HUES6 (cell line): Measurements from ENCODE around the gene TRAPPC10.

Source experiments
- H3K27ac ChIP-seq: 2 replicates; pipeline ENCODE4 v1.7.0; 2013; ENCODE audit warnings: low read depth, mild to moderate bottlenecking, low read length, inconsistent platforms
- H3K27me3 ChIP-seq: 2 replicates; pipeline ENCODE4 v1.6.1; 2013; ENCODE audit warnings: low read length; ENCODE audit not compliant: control insufficient read depth, insufficient read depth
- H3K36me3 ChIP-seq: 2 replicates; pipeline ENCODE4 v1.6.1; 2013; ENCODE audit warnings: low read length; ENCODE audit not compliant: control insufficient read depth, insufficient read depth
- H3K4me1 ChIP-seq: 2 replicates; pipeline ENCODE4 v1.6.1; 2013; ENCODE audit warnings: low read length; ENCODE audit not compliant: control insufficient read depth, insufficient read depth
- H3K4me3 ChIP-seq: 2 replicates; pipeline ENCODE4 v1.5.1; 2013; ENCODE audit warnings: low read depth, low read length
- H3K9ac ChIP-seq: one replicate; pipeline ENCODE4 v1.6.1; 2013; ENCODE audit warnings: mild to moderate bottlenecking, low read length
- H3K9me3 ChIP-seq: 2 replicates; pipeline ENCODE4 v1.6.1; 2013; ENCODE audit warnings: low read depth, low read length; ENCODE audit not compliant: control insufficient read depth, insufficient read depth

TRAPPC10 gene

DNA sequence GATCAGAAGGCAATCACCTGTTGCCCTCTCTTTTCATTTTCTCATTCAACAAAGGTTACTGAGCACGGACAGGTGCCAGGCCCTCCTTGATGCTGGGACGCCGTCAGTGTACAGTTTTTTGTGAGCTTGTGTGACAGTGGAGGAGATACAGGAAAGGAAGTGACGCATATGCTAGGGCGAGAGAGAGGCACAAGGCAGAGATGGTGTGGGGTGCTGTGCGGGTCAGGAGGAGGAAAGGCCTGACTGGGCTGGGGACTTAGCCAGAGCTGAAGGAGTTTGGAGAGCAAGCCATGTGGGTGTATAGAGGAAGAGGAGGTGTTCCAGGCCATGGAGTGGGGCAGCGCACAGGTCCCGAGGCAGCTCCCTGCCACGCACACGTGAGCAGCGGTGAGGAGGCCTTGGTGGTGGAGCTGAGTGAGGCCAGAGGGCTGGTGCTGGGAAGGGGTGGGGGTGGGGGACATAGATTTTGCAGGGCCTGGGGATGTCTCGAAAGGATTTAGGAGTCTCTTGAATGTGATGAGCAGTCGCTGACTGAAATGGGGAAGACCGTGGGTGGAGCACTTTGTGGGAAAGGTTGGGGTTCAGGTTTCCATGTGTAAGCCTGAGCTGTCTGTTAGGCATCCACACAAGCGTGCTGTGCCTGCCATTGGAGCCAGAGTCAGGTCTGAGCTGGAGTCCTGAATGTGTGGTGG, 46.0 kb downstream of the TRAPPC10 start:
- Histone ChIP-seq H3K4me1 (no peaks in the 10 kb centered on the region), H3K9ac (no peak overlapping the region), H3K27me3 (no peaks in the 10 kb centered on the region), H3K4me3 (no peak overlapping the region), H3K27ac (no peak overlapping the region), H3K36me3 (peaks cover 63% of the 10 kb centered on the region), H3K9me3 (no peaks in the 10 kb centered on the region)

DNA sequence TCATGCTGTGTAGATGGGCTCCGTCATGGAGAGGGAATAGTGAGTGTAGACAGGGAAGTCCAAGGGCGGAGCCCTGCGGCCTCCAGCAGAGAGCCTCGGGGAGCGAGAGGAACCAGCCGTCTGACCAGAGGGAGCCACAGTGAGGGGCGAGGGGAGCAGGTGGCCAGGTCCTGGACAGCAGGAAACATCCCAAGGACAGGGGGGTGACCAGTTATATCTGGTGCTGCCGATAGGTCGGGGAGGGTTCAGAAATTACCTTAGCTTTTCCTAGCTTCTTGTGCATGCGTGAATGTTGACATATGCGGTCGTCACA, 46.5 kb downstream of the TRAPPC10 start:
- H3K4me3 ChIP-seq: no peak overlapping the region
- no peak overlapping the region for H3K9ac ChIP-seq
- H3K27me3 ChIP-seq: no peaks in the 10 kb centered on the region
- no peaks in the 10 kb centered on the region for H3K4me1 ChIP-seq
- no peak overlapping the region for H3K27ac ChIP-seq
- H3K36me3 ChIP-seq: peaks cover 63% of the 10 kb centered on the region
- H3K9me3 ChIP-seq: no peaks in the 10 kb centered on the region

DNA sequence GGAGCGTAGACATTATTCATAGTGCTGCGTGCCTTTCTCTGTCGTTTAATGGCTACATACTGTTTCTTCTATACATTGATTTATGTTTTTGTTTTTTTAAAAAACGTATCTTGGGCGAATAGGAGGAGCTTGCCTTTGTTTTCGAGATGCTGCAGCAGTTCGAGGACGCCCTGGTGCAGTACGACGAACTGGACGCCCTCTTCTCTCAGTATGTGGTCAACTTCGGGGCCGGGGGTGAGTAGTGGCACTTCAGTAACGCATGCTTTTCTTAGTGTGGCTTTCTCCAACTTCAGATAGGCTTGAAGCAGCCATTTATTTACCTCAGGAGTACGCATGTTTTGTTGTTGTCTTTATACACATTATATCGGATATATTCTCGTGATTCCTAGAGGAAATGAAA, 46.9 kb downstream of the TRAPPC10 start:
- Histone ChIP-seq H3K9ac (no peak overlapping the region), H3K27ac (no peak overlapping the region), H3K9me3 (no peaks in the 10 kb centered on the region), H3K4me3 (no peak overlapping the region), H3K27me3 (no peaks in the 10 kb centered on the region), H3K4me1 (no peaks in the 10 kb centered on the region), H3K36me3 (peaks cover 66% of the 10 kb centered on the region)

DNA sequence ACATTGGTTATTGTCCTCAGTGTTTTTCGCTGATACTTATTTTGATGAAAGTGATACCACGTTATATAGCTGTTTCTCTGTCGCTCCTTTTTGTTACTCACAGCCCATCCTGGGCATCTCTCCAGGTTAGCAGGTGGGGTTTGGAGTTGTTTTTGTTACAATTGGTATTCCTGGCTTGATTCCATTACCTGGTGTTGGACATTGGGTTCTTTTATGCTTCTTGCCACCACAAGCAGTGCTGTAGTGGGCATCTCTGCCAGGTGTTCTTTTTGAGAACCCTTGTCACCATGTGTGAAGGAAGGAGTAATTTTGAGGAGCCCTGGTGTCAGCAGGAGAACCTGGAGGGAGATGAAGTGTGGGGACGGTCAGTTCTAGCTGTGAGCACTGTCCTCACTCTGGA, 47.6 kb downstream of the TRAPPC10 start:
- Histone ChIP-seq H3K9ac (no peak overlapping the region), H3K4me1 (no peaks in the 10 kb centered on the region), H3K36me3 (peaks cover 71% of the 10 kb centered on the region)

GRCh38 chr21:44062380-44062779, 50.3 kb downstream of the TRAPPC10 start:
- H3K27ac ChIP-seq: no peak overlapping the region
- H3K27me3 ChIP-seq: no peaks in the 10 kb centered on the region
- no peak overlapping the region for H3K9ac ChIP-seq
- H3K4me3 ChIP-seq: no peak overlapping the region
- no peaks in the 10 kb centered on the region for H3K9me3 ChIP-seq
- no peaks in the 10 kb centered on the region for H3K4me1 ChIP-seq
- peaks cover 73% of the 10 kb centered on the region for H3K36me3 ChIP-seq

More for the DNA sequence above, 47.6 kb downstream of the TRAPPC10 start:
- Histone ChIP-seq H3K27ac (no peak overlapping the region), H3K9me3 (no peaks in the 10 kb centered on the region), H3K27me3 (no peaks in the 10 kb centered on the region), H3K4me3 (no peak overlapping the region)

DNA sequence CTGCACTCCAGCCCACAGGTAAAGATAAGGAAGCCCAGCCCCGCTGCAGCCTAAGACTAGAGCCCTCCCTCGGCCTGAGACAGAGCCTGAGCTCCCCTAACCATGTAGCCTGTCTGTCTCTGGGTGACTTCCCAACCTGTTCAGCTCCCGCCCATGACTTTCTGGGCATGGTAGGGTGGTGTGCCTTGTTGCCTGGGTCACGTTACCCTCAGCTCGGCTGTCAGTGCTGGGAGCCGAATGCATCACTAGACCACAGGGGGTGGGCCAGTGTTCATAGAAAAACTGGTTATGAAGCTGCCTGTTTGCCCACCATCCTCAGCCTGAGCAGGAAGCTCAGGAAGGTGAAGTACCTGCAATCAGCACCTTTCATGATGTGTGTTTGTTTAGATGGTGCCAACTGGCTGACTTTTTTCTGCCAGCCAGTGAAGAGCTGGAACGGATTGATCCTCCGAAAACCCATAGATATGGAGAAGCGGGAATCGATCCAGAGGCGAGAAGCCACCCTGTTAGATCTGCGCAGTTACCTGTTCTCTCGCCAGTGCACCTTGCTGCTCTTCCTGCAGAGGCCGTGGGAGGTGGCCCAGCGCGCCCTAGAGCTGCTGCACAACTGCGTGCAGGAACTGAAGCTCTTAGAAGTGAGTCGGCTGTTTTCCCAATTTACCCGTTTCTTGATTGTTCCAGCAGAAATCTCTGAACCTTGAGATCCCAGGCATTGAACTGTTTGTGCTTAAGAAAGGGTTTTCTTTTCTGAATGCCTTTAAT, 51.2 kb downstream of the TRAPPC10 start:
- Histone ChIP-seq H3K27me3 (no peaks in the 10 kb centered on the region), H3K9me3 (no peaks in the 10 kb centered on the region), H3K4me3 (no peak overlapping the region), H3K27ac (no peak overlapping the region; the same call in 1 of the 2 replicates), H3K9ac (no peak overlapping the region), H3K4me1 (no peaks in the 10 kb centered on the region), H3K36me3 (peaks cover 72% of the 10 kb centered on the region)

DNA sequence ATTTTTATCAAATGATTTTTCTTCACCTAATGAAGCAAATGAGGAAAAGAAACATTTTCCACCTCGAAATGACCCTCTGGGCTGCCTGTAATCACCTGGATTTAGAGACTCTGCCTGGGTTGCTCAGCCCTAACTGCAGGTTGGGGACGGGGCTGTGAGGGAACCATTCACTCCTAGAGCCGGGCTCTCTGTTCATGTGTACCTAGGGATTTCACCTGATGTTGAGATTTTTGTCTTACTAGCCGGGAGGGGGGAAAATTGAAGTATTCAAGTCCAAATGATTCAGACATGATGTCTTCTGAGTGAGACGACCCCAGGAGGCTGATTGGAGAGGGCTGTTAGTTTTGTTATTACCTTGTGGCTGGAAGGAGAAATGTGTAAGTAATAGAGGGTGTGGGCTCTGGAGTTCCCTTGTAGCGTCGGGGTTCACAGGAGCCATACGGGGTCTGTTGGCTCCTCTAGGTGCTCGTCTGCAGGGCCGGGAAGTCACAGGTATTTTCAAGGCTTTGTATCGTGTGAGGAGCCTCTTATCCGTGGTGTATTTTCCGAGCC, 52.8 kb downstream of the TRAPPC10 start:
- Histone ChIP-seq H3K9me3 (no peaks in the 10 kb centered on the region), H3K27me3 (no peaks in the 10 kb centered on the region), H3K4me1 (no peaks in the 10 kb centered on the region), H3K4me3 (no peak overlapping the region), H3K27ac (no peak overlapping the region), H3K9ac (no peak overlapping the region), H3K36me3 (peaks cover 67% of the 10 kb centered on the region)

DNA sequence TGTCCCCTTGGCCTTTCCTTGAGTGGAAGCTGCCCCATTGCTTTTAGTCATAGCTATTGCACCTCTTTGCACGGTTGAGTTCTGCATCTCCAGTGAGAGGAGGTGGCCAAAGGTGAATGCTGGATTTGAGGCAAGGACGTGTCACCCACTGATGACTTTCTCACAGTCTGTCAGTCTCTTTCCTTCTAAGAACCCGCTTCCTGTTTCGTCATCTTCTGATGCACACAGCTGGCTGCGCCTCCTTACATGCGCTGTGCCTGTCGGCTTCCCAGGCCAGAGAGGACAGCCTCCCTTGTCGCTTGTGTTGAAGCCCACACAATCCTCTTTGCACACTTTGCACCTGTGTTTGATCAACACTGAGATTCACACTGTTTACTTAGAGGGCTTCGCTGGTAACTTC, 53.3 kb downstream of the TRAPPC10 start:
- H3K27me3 ChIP-seq: no peaks in the 10 kb centered on the region
- no peak overlapping the region for H3K4me3 ChIP-seq
- H3K9ac ChIP-seq: no peak overlapping the region
- H3K9me3 ChIP-seq: no peaks in the 10 kb centered on the region
- H3K36me3 ChIP-seq: peaks cover 69% of the 10 kb centered on the region
- no peak overlapping the region for H3K27ac ChIP-seq
- H3K4me1 ChIP-seq: no peaks in the 10 kb centered on the region

- Histone ChIP-seq H3K4me3 (no peak overlapping the region), H3K36me3 (peaks cover 73% of the 10 kb centered on the region), H3K27ac (no peak overlapping the region), H3K27me3 (no peaks in the 10 kb centered on the region), H3K4me1 (no peaks in the 10 kb centered on the region), H3K9me3 (no peaks in the 10 kb centered on the region), H3K9ac (no peak overlapping the region)
Observed at GRCh38 chr21:44066116-44066515, 54.0 kb downstream of the TRAPPC10 start.

- Histone ChIP-seq H3K27ac (no peak overlapping the region), H3K27me3 (no peaks in the 10 kb centered on the region), H3K36me3 (peaks cover 74% of the 10 kb centered on the region), H3K9ac (no peak overlapping the region), H3K4me1 (no peaks in the 10 kb centered on the region), H3K4me3 (no peak overlapping the region), H3K9me3 (no peaks in the 10 kb centered on the region)
Observed at GRCh38 chr21:44067011-44067839, 55.1 kb downstream of the TRAPPC10 start.

- Histone ChIP-seq H3K9ac (no peak overlapping the region), H3K36me3 (peaks cover 62% of the 10 kb centered on the region)
Observed at GRCh38 chr21:44070391-44070790, 58.3 kb downstream of the TRAPPC10 start.

More at GRCh38 chr21:44070391-44070790, 58.3 kb downstream of the TRAPPC10 start:
- no peak overlapping the region for H3K4me3 ChIP-seq
- no peaks in the 10 kb centered on the region for H3K9me3 ChIP-seq
- no peak overlapping the region for H3K27ac ChIP-seq
- H3K4me1 ChIP-seq: no peaks in the 10 kb centered on the region
- no peaks in the 10 kb centered on the region for H3K27me3 ChIP-seq
